Germinal center (tissue), 1 donor: Measurements from ENCODE around the gene PSD4.

Experiments
- DNase-seq: peaks from one replicate; pipeline ENCODE4 v3.0.0; 2012; ENCODE audit warnings: mixed read lengths, low spot score

The PSD4 gene

GRCh38 chr2:113184531-113185230 lies 10.9 kb downstream of the PSD4 start:
- DNase-seq, result no peak

- no peak for DNase-seq
These were observed 12.1 kb downstream of the PSD4 start for GRCh38 chr2:113185664-113186432.

DNA sequence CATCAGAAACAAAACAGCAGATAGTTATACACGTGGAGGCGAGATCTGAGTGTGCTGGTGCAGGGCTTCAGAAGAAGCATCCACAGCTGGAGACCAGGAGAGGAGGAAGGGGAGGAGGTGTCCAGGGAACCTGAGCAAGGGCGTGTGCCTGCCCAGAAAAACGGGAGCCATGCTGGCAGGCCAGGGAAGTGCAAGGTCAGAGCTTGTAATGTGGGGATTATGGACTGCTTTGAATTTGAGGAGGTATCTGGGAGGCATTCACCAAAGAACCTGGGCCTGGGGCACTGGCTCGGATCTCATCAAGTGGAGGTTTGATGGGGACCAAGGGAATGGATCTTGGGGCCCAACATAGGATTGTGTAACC lies 12.6 kb downstream of the PSD4 start:
- DNase-seq, result no peak

DNA sequence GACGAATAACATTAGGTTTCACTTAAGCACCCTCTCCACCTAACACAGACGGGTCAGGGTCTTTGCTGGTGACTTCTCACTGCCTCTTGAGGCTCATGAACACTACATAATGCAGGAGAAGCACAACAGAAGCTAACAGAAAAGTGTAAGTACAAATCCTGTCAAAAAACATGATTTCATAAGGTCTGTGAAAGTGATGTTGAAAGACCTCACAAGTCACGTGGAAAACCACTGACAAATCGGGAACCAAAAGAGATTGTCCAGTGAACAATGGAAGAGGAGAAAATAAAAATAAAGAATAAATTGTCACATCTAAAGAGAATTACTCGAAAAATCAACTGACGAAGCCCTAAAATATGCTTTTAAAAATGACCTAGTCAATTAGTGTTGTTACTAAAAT lies 14.0 kb downstream of the PSD4 start:
- DNase-seq, result no peak

DNA sequence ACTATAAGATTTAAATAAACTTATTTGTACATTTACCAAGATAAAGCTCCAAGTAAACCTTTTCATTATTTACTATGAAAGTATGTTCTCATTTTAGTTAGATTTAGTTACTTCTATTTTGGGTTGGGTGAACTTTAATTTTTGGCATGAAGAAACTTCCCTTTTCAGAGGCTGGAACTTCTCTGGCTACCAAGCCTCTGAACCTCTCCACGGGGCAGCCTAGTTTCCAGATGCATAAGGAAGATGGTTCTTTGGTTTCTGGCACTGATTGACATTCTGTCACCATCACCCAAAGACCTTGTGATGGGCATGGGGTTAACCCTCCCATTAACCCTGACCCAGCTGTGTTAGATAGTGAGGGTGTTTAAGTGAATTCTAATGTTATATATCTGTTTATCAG lies 17.1 kb downstream of the PSD4 start:
- DNase-seq, result no peak

GRCh38 chr2:113192459-113193100 lies 18.8 kb downstream of the PSD4 start:
- DNase-seq, result no peak

DNA sequence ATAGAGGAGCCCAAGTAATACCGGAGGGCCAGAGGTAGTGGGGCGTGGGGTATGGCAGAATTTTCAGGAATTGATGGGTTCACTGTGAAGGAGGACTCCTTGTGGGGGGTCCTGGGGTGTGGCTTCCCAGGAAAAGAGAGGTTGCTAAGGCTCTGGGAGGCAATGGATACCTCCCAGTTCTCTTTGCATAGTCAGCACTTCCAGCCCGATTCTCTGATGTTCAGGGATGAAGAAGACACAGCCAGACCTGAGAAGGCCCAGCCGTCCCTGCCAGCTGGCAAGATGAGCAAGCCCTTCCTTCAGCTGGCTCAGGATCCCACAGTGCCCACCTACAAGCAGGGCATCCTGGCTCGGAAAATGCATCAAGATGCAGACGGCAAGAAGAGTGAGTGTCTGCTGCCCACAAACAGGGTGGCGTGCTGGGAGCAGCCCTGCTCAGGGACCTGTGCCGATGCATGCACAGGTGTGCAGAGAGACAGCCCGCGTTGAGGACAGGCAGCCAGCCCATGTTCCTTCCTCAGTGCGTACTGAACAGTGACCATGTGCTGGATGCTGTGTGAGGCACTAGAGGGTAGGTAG lies 22.2 kb downstream of the PSD4 start:
- no peak for DNase-seq

DNA sequence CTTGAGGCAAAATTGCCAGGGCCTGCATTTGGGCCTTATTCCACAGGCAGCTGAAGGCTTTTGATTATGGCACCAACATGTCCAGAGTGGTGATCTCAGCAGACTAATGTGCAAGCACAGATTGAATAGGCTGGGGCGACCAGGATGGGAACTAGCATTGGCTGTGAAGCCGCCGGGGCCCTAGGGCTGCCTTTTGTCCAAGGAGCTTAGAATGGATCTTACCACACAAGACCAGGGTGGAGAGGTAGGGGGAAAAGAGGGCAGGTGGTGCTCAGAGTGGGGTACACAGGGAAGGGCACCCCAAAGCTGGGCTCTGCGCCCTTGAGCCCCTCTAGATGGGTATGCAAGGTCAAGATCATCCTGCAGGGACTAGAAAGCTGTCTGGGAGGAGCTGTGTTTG lies 23.1 kb downstream of the PSD4 start:
- DNase-seq, result no peak

DNA sequence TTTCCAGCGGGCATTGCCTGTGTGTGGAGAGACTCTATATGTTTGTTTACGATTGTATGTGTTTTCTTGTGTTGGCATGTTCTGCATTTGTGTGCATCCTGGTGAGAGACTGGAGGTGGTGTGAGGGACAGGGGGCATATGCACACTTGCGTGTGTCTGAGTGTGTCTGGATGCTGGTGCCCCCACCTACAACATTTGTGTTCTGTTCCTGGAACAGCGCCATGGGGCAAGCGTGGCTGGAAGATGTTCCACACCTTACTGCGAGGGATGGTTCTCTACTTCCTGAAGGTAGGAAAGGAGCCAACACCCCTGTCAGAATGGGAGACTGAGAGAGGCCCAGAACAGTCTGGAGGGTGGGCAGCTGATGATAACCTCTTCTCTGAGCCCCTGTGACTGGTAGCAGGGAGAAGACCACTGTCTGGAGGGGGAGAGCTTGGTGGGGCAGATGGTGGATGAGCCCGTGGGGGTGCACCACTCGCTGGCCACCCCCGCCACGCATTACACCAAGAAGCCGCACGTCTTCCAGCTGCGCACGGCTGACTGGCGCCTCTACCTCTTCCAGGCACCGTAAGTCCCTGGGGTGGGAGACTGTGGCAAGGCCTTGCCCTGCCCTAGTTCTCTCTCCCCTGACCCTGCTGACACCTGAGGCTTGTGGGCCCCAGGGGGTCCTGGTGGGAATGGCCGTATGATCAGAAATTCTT lies 23.7 kb downstream of the PSD4 start:
- no peak for DNase-seq

GRCh38 chr2:113198048-113198789 lies 24.4 kb downstream of the PSD4 start:
- DNase-seq, result no peak

DNA sequence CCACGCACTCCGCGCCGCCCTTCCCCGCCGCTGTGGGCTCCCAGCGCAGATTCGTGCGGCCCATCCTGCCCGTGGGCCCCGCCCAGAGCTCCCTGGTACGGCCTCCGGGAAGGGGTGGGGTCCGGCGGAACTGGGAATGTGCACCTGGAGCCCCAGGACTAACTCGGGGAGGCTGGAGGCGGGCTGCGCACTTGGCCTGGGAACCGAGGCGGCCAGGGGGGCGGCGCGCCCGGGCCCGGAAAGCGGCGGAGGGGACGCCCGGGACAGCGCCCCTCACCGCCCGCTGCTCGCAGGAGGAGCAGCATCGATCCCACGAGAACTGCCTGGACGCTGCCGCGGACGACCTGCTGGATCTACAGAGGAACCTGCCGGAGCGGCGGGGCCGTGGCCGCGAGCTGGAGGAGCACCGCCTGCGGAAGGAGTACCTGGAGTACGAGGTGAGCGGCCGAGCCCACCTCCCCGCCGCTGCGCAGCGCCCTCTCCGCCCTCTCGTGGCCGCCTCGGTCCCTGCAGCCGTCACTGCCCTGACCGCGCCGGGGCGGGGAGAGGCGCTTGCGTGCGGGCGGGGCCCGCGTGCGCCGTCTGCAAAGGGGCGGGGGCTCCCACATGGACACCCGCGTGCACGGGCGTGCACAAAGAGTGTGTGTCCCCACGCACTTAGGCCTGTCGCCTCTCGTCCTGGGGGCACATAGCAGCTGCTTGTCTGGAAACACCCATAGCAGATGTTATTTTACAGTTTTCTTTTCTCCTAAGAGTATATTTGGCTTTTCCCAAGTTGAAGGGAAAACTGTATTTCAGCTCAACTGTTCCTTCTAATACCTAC lies 25.2 kb downstream of the PSD4 start:
- peak; percentile 84 for DNase-seq

DNA sequence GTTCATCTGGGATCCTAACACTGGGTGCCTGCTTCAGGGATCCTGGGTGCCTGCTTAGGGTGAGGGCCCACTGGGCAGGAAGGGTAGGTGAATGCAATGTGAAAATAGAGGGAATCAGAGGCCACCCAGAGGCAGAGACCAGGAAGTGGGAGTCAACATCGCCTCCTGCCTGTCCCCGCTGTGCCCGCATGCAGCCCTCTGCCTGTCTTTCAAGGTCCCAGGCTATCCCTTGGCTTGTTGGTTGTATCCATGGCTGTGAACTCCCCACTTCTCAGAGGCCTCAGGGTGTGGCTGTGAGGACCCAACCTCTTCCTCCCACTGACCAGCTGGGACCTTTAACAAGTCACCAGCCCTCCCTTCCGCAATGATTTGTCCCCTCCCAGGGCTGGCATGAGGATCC lies 26.5 kb downstream of the PSD4 start:
- DNase-seq, result no peak

DNA sequence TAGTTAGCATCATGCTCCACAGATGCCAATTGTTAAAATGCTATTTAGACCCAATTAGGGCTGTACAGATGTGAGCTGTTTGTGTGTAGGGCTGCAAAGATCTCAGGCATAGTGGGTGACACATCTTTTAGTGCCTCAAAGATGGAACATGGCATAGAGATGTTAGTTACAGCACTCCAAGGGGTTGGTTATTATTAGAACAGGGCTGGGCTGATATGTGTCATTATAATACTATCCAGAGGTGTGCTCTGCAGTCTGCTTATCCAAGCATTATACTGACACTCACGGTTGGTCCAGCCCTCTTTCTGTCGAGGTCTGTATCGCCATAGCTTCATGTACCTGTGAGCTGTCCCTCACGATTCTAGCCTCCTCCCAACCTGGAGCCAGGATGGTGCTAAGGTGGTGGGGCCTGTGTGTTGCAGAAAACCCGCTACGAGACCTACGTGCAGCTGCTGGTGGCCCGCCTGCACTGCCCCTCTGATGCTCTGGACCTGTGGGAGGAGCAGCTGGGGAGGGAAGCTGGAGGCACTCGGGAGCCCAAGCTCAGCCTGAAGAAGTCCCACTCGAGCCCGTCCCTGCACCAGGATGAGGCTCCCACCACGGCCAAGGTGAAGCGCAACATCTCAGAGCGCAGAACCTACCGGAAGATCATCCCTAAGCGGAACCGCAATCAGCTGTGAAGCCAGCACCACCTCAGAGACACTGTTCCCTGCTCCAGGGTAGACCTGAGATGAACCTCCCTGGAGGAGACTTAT lies 27.1 kb downstream of the PSD4 start:
- no peak for DNase-seq

GRCh38 chr2:113201496-113202304 lies 27.9 kb downstream of the PSD4 start:
- DNase-seq, result no peak

DNA sequence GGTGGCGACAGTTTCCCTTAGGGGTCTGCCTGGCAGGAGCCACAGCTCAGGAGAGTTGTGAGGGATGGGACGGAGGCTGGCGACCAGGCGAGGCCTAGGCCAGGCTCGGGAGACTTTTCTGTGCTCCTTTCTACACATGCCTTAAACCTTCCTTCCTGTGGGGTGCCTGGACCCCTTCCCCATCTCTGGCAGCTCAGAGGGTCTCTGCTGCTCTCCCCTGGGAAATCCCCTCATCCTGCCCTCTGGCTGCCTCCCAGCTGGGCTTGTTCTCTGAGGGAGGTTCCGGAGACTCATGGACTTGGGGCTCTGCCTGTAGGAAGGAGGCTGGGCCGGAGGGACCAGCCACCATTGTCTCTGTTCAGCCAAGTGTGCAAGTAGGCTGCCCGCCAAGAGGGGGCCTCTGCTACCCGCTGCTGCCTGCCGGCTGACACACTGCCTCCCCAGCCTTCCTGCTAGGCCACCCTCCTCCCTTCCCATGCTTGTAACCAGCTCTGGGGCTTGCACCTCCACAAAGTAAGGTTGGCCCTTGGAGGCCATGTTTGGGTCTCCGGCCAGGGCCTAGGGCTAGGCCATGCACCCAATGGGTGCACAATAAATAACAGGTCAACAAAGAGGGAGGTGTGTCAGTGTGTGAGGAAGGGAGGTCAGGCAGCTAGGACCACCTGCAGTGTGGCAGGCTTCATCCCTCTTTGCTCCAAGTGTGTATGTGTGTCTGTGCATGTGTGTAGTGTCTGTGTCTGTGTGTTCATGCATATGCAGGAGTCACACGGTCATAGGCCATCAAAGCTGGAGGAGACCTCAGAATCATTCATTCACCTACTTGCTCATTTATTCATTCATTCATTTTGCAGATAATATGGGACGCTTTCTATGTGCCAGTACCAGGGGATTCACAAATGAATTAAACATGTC lies 28.8 kb downstream of the PSD4 start:
- no peak for DNase-seq

DNA sequence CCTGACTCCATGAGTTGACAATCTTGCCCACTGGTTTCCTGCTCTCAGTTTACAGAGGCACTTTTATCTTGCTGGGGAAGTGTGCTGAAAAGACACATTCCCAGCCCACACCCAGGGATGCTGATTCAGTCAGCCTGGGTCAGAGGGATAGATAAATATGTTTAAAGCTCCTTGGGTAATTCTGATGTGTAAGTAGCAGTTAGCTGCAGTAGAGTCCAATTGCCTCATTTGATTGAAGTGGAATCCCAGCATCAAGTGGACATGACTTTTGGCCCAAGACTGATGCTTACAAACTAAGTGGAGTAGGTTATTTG lies 29.4 kb downstream of the PSD4 start:
- no peak for DNase-seq

DNA sequence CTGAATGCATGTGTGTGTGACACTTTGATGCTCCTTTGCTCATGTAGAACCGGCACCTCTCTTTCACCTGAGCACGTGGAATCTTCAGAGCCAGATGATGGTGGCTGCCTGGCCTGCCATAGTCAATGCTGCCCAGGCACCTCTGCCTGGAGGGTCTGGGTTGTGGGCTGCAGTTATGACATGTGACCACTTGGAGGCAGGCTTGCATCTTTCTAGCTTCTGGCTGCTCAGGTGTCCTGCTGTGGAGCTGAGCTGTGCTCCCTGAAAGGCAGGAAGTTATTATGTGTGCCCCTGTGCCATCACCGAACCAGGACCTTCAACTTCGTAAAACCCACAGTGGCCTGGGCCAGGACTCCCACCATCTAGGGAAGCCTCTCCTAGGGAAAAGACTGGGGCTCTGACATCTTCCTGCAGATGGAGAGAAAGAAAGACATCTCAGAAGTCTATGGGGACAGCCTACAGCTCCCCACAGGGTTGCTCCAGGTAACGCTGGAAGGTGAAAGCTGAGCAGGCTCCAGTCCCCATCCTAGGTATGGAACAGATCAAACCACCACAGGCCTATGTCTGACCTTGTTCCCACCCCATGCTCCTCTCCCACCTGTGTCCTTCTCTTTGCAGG lies 30.2 kb downstream of the PSD4 start:
- peak; percentile 84 for DNase-seq

- DNase-seq, result no peak
These were observed 32.5 kb downstream of the PSD4 start for GRCh38 chr2:113206251-113206650.
